ENCODE measurements around the gene SLC2A6. TPM values are rescaled to one million over a fixed set of nuclear protein-coding genes. Genes with fewer than 3 reads are reported as not detected.

Gene SLC2A6
- polyA plus RNA-seq, 1 donor, result 0.81 TPM

- DNase-seq, result no peak
These were observed 36.3 kb upstream of the SLC2A6 start for GRCh38 chr9:133515240-133515610.

- peak; percentile 43 for DNase-seq
These were observed 35.8 kb upstream of the SLC2A6 start for GRCh38 chr9:133514460-133515239.

DNA sequence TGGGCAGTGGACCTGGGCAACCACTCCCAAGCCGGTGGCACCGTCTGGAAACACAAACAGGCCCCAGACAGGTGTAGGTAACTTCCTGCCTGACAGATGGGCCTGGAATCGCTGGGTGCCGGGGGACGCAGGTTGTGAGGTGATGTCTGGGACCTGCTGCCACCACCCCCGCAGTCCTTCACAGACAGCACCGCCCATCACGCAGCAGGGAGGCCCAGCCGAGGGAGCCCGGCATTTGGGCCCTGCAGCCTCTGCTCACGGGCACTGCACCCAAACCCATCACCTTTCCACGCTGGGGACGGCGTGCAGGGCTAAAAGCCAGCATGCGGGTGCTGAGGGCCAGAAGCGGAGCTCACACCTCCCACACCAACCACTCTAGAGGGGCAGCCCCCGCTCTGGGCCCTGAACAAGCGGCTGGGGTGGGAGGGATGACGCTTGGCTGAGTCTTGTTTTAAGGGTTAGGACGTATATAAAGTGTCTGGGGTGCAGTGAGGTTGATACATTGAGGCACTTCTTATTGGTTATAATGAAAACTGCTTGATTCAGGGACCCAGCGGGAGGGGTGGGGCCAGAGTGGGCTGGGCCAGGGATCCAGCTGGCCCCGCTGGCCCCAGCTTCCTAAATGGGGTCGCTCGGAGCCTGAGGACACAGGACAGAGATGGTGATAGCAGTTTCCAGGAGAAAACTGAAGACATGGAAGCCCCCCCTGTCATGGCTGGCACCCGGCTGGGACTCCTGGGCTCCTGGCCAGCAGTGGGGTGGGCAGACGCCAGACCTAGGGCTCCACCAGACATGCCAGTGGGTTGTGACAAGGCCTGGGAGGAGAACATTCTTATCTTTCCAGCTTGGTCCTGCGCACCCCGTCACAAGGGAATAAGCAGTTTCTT lies 34.6 kb upstream of the SLC2A6 start:
- DNase-seq, result no peak

- no peak for DNase-seq
These were observed 33.6 kb upstream of the SLC2A6 start for GRCh38 chr9:133512253-133513213.

DNA sequence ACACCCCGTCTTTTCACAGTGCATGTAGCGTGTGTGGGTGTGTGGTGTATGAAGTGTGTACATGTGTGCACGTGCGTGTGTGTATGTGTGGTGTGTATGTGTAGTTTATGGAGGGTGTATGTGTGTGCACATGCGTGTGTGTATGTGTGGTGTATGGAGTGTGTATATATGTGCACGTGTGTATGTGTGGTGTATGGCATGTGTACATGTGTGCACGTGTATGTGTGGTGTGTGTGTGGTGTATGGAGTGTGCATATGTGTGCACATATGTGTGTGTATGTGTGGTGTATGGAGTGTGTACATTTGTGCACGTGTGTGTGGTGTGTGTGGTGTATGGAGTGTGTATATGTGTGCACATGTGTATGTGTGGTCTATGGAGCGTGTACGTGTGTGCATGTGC lies 32.7 kb upstream of the SLC2A6 start:
- no peak for DNase-seq

DNA sequence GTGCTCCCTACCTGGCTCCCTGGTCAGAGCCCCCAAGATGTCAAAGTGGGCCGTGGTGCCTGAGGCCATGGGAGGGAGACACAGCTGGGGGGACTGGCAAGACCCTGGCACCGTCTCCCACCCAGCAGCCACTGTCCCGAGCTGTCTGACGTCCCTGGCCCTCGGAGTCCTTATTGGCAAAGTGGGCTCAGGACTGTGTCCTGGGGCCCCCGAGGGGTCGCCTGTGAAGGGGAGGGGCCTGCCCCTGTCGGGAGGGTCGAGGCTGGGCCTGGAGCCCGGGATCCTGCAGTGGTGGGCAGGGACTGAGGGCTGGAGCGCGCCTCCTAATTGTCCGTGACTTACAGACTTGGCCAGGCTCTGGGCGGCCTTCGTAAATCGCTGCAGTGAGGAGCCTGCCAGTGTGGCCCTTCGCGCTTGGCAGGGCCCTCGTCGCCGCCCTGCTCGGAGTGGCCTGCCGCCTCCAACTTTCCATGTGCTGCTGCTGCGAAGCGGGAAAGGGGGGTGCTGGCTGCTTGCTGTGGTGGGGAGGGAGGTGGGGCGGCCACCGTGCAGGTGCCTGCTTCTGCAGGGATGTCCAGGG lies 32.1 kb upstream of the SLC2A6 start:
- DNase-seq, result peak; percentile 46

- no peak for DNase-seq
These were observed 30.5 kb upstream of the SLC2A6 start for GRCh38 chr9:133509179-133510083.

DNA sequence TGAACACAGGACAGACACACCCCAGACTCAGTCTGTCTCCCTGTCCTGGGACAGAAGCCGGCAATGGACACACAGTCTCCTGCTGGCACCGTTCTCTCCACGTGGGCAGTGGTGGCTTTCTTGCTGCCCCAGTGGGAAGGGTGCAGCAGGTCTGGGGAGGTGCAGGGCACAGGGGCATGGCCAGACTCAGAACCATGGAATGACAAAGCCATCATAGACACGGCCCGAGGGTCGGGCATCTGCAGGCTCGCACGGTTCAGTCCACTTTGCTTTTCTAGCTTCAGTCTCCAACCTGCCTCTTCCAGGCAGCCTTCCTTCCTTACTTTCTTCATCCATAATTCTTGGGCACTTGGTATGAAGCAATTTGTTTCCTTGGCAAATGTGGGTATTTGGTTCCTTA lies 29.1 kb upstream of the SLC2A6 start:
- no peak for DNase-seq

DNA sequence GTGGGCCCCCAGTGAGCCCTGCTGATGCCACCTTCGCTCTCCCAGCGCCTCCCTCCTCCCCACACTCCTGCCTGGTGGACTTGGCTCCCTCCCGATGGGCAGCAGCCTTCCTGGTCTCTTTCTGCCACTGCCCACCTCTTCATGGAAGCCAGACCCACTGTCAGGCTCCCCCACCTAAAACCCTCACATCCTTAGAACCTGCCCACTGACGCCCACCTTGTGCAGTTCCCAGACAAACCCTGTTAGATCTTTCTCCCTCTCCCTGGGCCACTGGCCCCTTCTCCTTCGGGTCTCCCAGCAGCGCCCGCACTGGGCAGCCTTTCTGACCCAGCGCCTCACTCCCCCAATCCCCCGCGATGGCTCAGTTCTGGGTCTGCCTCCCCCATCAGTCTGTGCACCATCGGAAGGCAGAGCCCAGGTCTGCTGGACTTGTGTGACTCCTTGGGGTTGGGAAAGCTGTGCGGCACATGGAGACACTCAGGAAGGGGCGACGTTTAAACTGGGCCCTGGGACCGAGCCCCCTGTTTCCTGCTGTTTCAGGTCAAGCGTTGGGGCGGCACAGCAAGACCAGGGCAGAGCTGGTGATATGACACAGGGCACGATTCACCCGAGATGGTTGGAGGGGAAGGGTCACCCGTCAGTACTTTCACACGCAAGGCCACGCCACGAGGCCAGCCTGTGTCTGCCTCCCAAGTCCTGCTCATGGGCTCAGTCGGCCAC lies 28.5 kb upstream of the SLC2A6 start:
- DNase-seq, result no peak

GRCh38 chr9:133506653-133507038 lies 27.7 kb upstream of the SLC2A6 start:
- DNase-seq, result no peak

- no peak for DNase-seq
These were observed 27.2 kb upstream of the SLC2A6 start for GRCh38 chr9:133505901-133506652.

DNA sequence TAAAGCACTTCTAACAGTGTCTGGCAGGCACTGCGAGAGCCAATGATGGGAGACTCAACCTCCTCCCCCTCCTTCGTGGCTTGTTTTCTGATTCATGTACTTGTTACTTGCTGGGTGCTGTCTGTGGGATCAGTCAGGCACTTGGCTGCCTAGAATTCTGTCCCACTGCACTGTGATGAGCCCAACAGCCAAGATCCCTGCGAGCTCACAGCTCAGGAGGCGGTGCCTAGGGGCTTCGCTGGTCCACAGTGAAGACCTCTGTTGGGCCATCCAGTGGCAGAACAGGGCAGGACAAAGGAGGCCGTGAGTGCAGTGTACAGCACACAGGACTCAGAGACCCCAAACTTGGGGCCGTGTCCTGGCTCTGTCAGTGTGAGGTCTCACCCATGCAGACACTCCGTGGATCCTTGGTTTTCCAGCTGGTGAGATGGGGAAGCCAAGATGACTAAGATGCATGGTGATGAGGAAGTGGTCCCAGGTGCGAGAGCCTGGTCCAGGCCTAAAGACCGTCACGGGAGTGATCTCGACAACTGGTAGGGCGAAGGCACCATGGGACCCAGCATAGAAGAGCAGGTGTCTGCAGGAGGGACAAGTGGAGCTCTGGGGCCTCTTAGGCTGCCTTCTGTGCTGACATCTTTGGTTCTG lies 26.4 kb upstream of the SLC2A6 start:
- DNase-seq, result no peak

DNA sequence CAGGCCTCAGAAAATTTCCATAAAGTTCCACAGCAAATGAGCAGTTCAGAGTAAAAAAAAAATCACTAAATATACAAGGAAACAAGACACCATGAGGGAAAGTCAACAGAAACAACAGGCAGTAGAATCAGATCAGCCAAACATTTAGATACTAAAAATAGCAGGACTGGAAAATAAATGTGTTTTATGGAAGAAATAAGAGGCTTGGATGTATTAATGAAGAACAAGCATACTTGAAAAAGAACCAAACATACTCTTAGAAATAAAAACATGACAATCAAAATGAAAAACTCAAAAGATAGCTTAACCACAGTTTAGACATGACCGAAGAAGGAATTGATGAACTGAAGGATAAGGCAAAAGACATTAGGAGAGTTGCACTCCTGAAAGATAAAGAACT lies 23.2 kb upstream of the SLC2A6 start:
- DNase-seq, result no peak

- no peak for DNase-seq
These were observed 21.0 kb upstream of the SLC2A6 start for GRCh38 chr9:133499892-133500270.

GRCh38 chr9:133499132-133499891 lies 20.4 kb upstream of the SLC2A6 start:
- no peak for DNase-seq

DNA sequence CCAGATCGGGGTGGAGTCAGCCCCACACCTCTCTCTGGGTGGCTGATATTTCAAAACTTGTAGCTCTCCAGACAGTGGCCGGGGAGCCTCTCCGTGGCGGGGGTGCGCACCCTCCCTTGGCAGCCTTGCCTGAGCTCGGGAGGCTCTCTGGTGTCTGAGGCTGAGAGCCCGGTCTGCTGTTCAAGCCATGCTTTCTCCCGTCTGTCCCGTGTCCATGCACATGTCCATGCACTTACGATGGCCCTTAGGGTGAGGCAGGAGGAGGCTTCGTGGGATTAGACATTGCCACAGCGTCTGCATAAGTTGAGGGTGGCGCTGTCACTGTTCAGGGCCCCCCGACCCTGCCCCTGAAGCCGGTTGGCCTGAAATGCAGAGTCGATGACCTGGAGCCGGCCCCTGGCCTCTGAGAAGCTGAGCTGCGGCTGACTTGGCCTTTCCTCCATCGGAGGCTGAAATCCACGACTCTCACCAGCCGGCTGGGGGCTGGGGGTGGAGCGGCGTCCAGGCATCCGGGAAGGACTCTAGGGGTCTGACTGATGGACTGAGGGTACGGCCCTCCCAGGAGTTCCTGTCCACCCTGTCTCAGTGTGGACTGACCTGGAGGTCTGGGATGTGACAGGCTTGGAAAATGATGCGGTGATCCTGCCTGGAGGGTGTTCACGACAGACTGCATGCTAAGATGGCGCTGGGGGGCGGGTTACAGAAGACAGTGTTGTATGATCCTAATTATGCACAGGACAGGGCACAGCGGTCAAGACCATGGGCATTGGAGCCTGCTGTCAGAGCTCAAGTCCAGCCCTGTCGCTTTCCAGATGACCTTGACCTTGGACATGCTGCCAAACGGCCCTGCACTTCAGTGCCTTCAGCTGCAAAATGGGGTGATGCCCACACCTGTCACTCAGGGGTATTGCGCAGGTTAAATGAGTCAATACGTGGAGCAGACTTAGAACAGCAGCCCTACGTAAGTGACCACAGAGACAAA lies 18.3 kb upstream of the SLC2A6 start:
- DNase-seq, result no peak

Data from hindlimb muscle (tissue), 1 donor.